HG03520 (cell line): ENCODE data around the gene TANK.
A peak's percentile ranks its signal among the peaks of the same experiment; 100 is the strongest.
"Not testable (repeated sequence)": the region's sequence is repeated elsewhere in the genome, so short reads cannot be mapped to it uniquely, and the experiment has no call there.

Experiments used
- ATAC-seq: cut with Tn5 transposase; IDR thresholded peaks from one replicate; pipeline ENCODE4 v1.9.1; 2021; ENCODE audit warnings: mild to moderate bottlenecking, moderate library complexity; ENCODE audit not compliant: unreplicated experiment

Gene TANK

GRCh38 chr2:161257123-161257952 is 97.1 kb downstream of the TANK start:
- no peak for ATAC-seq

- no peak for ATAC-seq
These were observed 105.6 kb downstream of the TANK start for GRCh38 chr2:161265874-161266273.

GRCh38 chr2:161269111-161269510 is 108.9 kb downstream of the TANK start:
- ATAC-seq: no peak

- ATAC-seq: peak; percentile 74
These were observed 113.0 kb downstream of the TANK start for GRCh38 chr2:161273038-161273760.

- ATAC-seq: not testable (repeated sequence)
These were observed 118.5 kb downstream of the TANK start for GRCh38 chr2:161278564-161279229.

GRCh38 chr2:161279230-161279815 is 119.1 kb downstream of the TANK start:
- ATAC-seq: not testable (repeated sequence)

- ATAC-seq: not testable (repeated sequence)
These were observed 120.7 kb downstream of the TANK start for GRCh38 chr2:161280906-161281323.

GRCh38 chr2:161281615-161282310 is 121.5 kb downstream of the TANK start:
- ATAC-seq: not testable (repeated sequence)

- ATAC-seq: not testable (repeated sequence)
These were observed 122.0 kb downstream of the TANK start for GRCh38 chr2:161282311-161282644.

- no peak for ATAC-seq
These were observed 123.7 kb downstream of the TANK start for GRCh38 chr2:161283926-161284325.
